Measurements from ENCODE around the gene GPR31. TPM values are rescaled to one million over a fixed set of nuclear protein-coding genes. Genes with fewer than 3 reads are reported as not detected.
A peak's percentile ranks its signal among the peaks of the same experiment; 100 is the strongest.
"Not testable (repeated sequence)": the region's sequence is repeated elsewhere in the genome, so short reads cannot be mapped to it uniquely, and the experiment has no call there.

The GPR31 gene
- total RNA-seq, 4 donors from 2014 or later: not detected

GRCh38 chr6:167191043-167191583, 33.3 kb upstream of the GPR31 start:
- H3K4me1 ChIP-seq; H3K27me3 ChIP-seq; H3K27ac ChIP-seq (replicated peaks in 1 of 4); H3K4me3 ChIP-seq; H3K36me3 ChIP-seq; H3K9me3 ChIP-seq; intact Hi-C loops (cut with DNase I): not testable (repeated sequence)
- WGBS: 94% methylated on average over 8 of the region's 8 CpGs
- peak; percentile 12 for DNase-seq (ENCODE audit: extremely low spot score)

GRCh38 chr6:167187275-167187674, 29.5 kb upstream of the GPR31 start:
- WGBS: 79% methylated on average over 8 of the region's 9 CpGs
- H3K4me3 ChIP-seq; intact Hi-C loops (cut with DNase I); H3K27ac ChIP-seq (replicated peaks in 1 of 4); H3K36me3 ChIP-seq; DNase-seq (ENCODE audit: extremely low spot score); H3K9me3 ChIP-seq; H3K27me3 ChIP-seq; H3K4me1 ChIP-seq: not testable (repeated sequence)

- H3K9me3 ChIP-seq; H3K4me3 ChIP-seq; intact Hi-C loops (cut with DNase I); H3K27ac ChIP-seq (replicated peaks in 1 of 4); H3K27me3 ChIP-seq; H3K4me1 ChIP-seq; H3K36me3 ChIP-seq: not testable (repeated sequence)
- WGBS: 73% methylated on average over 3 of the region's 3 CpGs
- peak; percentile 57 for DNase-seq (ENCODE audit: extremely low spot score)
Observed at GRCh38 chr6:167185101-167185500, 27.3 kb upstream of the GPR31 start.

- H3K9me3 ChIP-seq; H3K27me3 ChIP-seq; H3K27ac ChIP-seq (replicated peaks in 1 of 4); DNase-seq (ENCODE audit: extremely low spot score); H3K4me3 ChIP-seq; H3K4me1 ChIP-seq; H3K36me3 ChIP-seq; intact Hi-C loops (cut with DNase I): not testable (repeated sequence)
- 12% methylated on average over 4 of the region's 8 CpGs for WGBS
- peak in 1 of 3 experiments; percentile 41 for TF ChIP-seq CTCF (IDR thresholded peaks at IDR 0.05)
Observed at GRCh38 chr6:167182913-167183314, 25.1 kb upstream of the GPR31 start.

GRCh38 chr6:167181351-167181750, 23.6 kb upstream of the GPR31 start:
- H3K27ac ChIP-seq (replicated peaks in 1 of 4); H3K27me3 ChIP-seq; intact Hi-C loops (cut with DNase I); DNase-seq (ENCODE audit: extremely low spot score); H3K9me3 ChIP-seq; H3K4me3 ChIP-seq; H3K4me1 ChIP-seq; H3K36me3 ChIP-seq: not testable (repeated sequence)
- no CpG with 5 or more reads among the region's 6 CpGs for WGBS

- H3K27ac ChIP-seq (replicated peaks in 1 of 4); H3K9me3 ChIP-seq; intact Hi-C loops (cut with DNase I); H3K4me3 ChIP-seq; DNase-seq (ENCODE audit: extremely low spot score); H3K4me1 ChIP-seq; H3K36me3 ChIP-seq; H3K27me3 ChIP-seq: not testable (repeated sequence)
- 68% methylated on average over 3 of the region's 8 CpGs for WGBS
Observed at GRCh38 chr6:167180086-167180485, 22.3 kb upstream of the GPR31 start.

- H3K4me3 ChIP-seq; H3K4me1 ChIP-seq; DNase-seq (ENCODE audit: extremely low spot score); H3K9me3 ChIP-seq; H3K27me3 ChIP-seq; H3K36me3 ChIP-seq; H3K27ac ChIP-seq (replicated peaks in 1 of 4); intact Hi-C loops (cut with DNase I): not testable (repeated sequence)
- WGBS: 80% methylated on average over 1 of the region's 31 CpGs
Observed at GRCh38 chr6:167178896-167179655, 21.3 kb upstream of the GPR31 start.

GRCh38 chr6:167177271-167177670, 19.5 kb upstream of the GPR31 start:
- intact Hi-C loops (cut with DNase I): not testable (repeated sequence)

GRCh38 chr6:167172011-167172410, 14.2 kb upstream of the GPR31 start:
- H3K9me3 ChIP-seq; H3K27ac ChIP-seq (replicated peaks in 1 of 4); intact Hi-C loops (cut with DNase I); H3K4me3 ChIP-seq; H3K36me3 ChIP-seq; H3K4me1 ChIP-seq: not testable (repeated sequence)
- 91% methylated on average over 8 of the region's 13 CpGs for WGBS
- H3K27me3 ChIP-seq: peaks cover 0 to 22% (median 0%) of the 10 kb centered on the region in 4 donors
- peak; percentile 72 for DNase-seq (ENCODE audit: extremely low spot score)

More at GRCh38 chr6:167177271-167177670, 19.5 kb upstream of the GPR31 start:
- not testable (repeated sequence) for H3K9me3 ChIP-seq; H3K36me3 ChIP-seq; H3K27ac ChIP-seq (replicated peaks in 1 of 4); H3K4me1 ChIP-seq; DNase-seq (ENCODE audit: extremely low spot score); H3K4me3 ChIP-seq; H3K27me3 ChIP-seq
- 88% methylated on average over 11 of the region's 14 CpGs for WGBS

GRCh38 chr6:167171300-167171699, 13.5 kb upstream of the GPR31 start:
- H3K27me3 ChIP-seq: peaks cover 0 to 22% (median 0%) of the 10 kb centered on the region in 4 donors
- H3K27ac ChIP-seq (replicated peaks in 1 of 4); intact Hi-C loops (cut with DNase I); H3K9me3 ChIP-seq; DNase-seq (ENCODE audit: extremely low spot score); H3K4me3 ChIP-seq; H3K4me1 ChIP-seq; H3K36me3 ChIP-seq: not testable (repeated sequence)
- 87% methylated on average over 11 of the region's 11 CpGs for whole genome bisulfite sequencing

GRCh38 chr6:167169867-167170266, 12.1 kb upstream of the GPR31 start:
- H3K9me3 ChIP-seq; DNase-seq (ENCODE audit: extremely low spot score); H3K27ac ChIP-seq (replicated peaks in 1 of 4); H3K4me1 ChIP-seq; H3K36me3 ChIP-seq; intact Hi-C loops (cut with DNase I); H3K4me3 ChIP-seq: not testable (repeated sequence)
- peaks cover 0 to 22% (median 0%) of the 10 kb centered on the region in 4 donors for H3K27me3 ChIP-seq
- 52% methylated on average over 3 of the region's 13 CpGs for WGBS

- 76% methylated on average over 14 of the region's 16 CpGs for WGBS
- H3K27ac ChIP-seq (replicated peaks in 1 of 4); intact Hi-C loops (cut with DNase I); H3K9me3 ChIP-seq; H3K4me1 ChIP-seq; H3K4me3 ChIP-seq; DNase-seq (ENCODE audit: extremely low spot score); H3K36me3 ChIP-seq: not testable (repeated sequence)
- peaks cover 0 to 22% (median 0%) of the 10 kb centered on the region in 4 donors for H3K27me3 ChIP-seq
Observed at GRCh38 chr6:167168296-167168695, 10.5 kb upstream of the GPR31 start.

All from esophagus muscularis mucosa (tissue), 4 donors.